Calu3 (cell line): Measurements from ENCODE around the gene FCN3. TPM values are rescaled to one million over a fixed set of nuclear protein-coding genes. Genes with fewer than 3 reads are reported as not detected.

Experiments
- BruUV-seq: library from RNA; stranded (reverse); fragments of 400-500 nt; replicated peaks from 2 replicates; lab custom pipeline; 2021; lab: Mats Ljungman, UMichigan
- CTCF ChIA-PET: fragments of 300-600 bp; sonication (Branson Sonifier 250); formaldehyde crosslinking; loops from one replicate; lab custom pipeline; 2022; ENCODE audit warnings: antibody characterized with exemption; lab: Charles Lee
- DNase-seq: peaks from one replicate; pipeline ENCODE4 v3.0.0; 2022
- H3K27ac Mint-ChIP-seq: one replicate; pipeline ENCODE4 v1.8.0; 2022; ENCODE audit warnings: mixed read lengths; ENCODE audit not compliant: unreplicated experiment
- H3K27me3 Mint-ChIP-seq: one replicate; pipeline ENCODE4 v1.8.0; 2022; ENCODE audit warnings: mixed read lengths; ENCODE audit not compliant: unreplicated experiment
- H3K36me3 Mint-ChIP-seq: one replicate; pipeline ENCODE4 v1.8.0; 2022; ENCODE audit warnings: mild to moderate bottlenecking, moderate library complexity, mixed read lengths; ENCODE audit not compliant: insufficient read depth, unreplicated experiment
- H3K4me1 Mint-ChIP-seq: one replicate; pipeline ENCODE4 v1.8.0; 2022; ENCODE audit warnings: mild to moderate bottlenecking, low read depth, mixed read lengths; ENCODE audit not compliant: unreplicated experiment
- H3K4me3 Mint-ChIP-seq: one replicate; pipeline ENCODE4 v1.8.0; 2022; ENCODE audit warnings: mild to moderate bottlenecking, low read depth, moderate library complexity, mixed read lengths; ENCODE audit not compliant: unreplicated experiment
- H3K9me3 Mint-ChIP-seq: one replicate; pipeline ENCODE4 v1.8.0; 2022; ENCODE audit warnings: low read depth, mixed read lengths; ENCODE audit not compliant: unreplicated experiment
- intact Hi-C: fragments of 100-400 bp; cut with micrococcal nuclease; formaldehyde crosslinking; loops from one replicate; pipeline ENCODE4 v1.10.0; 2022; ENCODE audit not compliant: unreplicated experiment
- total RNA-seq: library from RNA; stranded (reverse); gene quantifications from 2 replicates; pipeline ENCODE4 v1.2.3, GENCODE V29; 2022
- TF ChIP-seq, protein P1 (sequence below): fragments of 200-600 bp; IDR thresholded peaks from one replicate; pipeline ENCODE4 v1.8.0; 2022; ENCODE audit warnings: antibody characterized with exemption; ENCODE audit not compliant: unreplicated experiment

FCN3 gene
- total RNA-seq, 1 experiment from 2014 or later, result not detected

DNA sequence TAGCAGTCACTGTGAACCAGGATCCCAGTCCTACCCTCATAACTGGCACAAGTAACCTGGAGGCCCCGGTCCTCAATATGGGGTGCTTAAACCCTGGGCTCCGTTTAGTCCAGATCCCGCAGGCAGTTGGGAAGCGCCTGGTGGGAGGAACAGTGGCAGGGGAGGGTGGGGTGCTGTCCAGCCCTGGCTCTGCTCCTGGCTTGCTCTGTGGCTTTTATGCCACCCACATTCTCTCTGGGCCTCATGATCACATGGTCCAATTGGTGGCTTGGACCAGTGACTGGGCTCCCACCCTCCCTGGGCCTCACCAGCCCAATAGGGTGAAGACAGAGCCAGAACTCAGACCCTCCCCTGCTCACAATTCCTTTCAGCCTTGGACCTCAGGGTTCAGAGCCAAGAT lies 5.6 kb upstream of the FCN3 start:
- no peak for DNase-seq
- CTCF ChIA-PET, result no interaction called here
- Mint-ChIP-seq H3K27me3 (peaks cover 30% of the 10 kb centered on the region), H3K9me3 (no peaks in the 10 kb centered on the region), H3K27ac (no peak overlapping the region), H3K4me1 (no peaks in the 10 kb centered on the region), H3K4me3 (no peak overlapping the region), H3K36me3 (no peaks in the 10 kb centered on the region)
- intact Hi-C loops, result no loop called here
- TF ChIP-seq, protein P1, sequence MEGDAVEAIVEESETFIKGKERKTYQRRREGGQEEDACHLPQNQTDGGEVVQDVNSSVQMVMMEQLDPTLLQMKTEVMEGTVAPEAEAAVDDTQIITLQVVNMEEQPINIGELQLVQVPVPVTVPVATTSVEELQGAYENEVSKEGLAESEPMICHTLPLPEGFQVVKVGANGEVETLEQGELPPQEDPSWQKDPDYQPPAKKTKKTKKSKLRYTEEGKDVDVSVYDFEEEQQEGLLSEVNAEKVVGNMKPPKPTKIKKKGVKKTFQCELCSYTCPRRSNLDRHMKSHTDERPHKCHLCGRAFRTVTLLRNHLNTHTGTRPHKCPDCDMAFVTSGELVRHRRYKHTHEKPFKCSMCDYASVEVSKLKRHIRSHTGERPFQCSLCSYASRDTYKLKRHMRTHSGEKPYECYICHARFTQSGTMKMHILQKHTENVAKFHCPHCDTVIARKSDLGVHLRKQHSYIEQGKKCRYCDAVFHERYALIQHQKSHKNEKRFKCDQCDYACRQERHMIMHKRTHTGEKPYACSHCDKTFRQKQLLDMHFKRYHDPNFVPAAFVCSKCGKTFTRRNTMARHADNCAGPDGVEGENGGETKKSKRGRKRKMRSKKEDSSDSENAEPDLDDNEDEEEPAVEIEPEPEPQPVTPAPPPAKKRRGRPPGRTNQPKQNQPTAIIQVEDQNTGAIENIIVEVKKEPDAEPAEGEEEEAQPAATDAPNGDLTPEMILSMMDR, result no peak
- no TSS peak for BruUV-seq

- TF ChIP-seq, protein P1, result no peak
- Mint-ChIP-seq H3K27ac (no peak overlapping the region), H3K4me3 (no peak overlapping the region), H3K27me3 (peaks cover 35% of the 10 kb centered on the region), H3K9me3 (no peaks in the 10 kb centered on the region), H3K4me1 (no peaks in the 10 kb centered on the region), H3K36me3 (no peaks in the 10 kb centered on the region)
- DNase-seq, result no peak
- CTCF ChIA-PET, result no interaction called here
- intact Hi-C loops, result no loop called here
- BruUV-seq, result no TSS peak
These were observed 5.0 kb upstream of the FCN3 start for GRCh38 chr1:27379564-27380122.

- TF ChIP-seq, protein P1, result no peak
- no peaks in the 10 kb centered on the region for H3K9me3 Mint-ChIP-seq
- no TSS peak for BruUV-seq
- no peaks in the 10 kb centered on the region for H3K36me3 Mint-ChIP-seq
- no peak for DNase-seq
- no peak overlapping the region for H3K4me3 Mint-ChIP-seq
- intact Hi-C loops, result no loop called here
- CTCF ChIA-PET, result no interaction called here
- no peak overlapping the region for H3K27ac Mint-ChIP-seq
- H3K4me1 Mint-ChIP-seq, result no peaks in the 10 kb centered on the region
- H3K27me3 Mint-ChIP-seq, result peaks cover 35% of the 10 kb centered on the region
These were observed 3.3 kb upstream of the FCN3 start for GRCh38 chr1:27377760-27378495.

DNA sequence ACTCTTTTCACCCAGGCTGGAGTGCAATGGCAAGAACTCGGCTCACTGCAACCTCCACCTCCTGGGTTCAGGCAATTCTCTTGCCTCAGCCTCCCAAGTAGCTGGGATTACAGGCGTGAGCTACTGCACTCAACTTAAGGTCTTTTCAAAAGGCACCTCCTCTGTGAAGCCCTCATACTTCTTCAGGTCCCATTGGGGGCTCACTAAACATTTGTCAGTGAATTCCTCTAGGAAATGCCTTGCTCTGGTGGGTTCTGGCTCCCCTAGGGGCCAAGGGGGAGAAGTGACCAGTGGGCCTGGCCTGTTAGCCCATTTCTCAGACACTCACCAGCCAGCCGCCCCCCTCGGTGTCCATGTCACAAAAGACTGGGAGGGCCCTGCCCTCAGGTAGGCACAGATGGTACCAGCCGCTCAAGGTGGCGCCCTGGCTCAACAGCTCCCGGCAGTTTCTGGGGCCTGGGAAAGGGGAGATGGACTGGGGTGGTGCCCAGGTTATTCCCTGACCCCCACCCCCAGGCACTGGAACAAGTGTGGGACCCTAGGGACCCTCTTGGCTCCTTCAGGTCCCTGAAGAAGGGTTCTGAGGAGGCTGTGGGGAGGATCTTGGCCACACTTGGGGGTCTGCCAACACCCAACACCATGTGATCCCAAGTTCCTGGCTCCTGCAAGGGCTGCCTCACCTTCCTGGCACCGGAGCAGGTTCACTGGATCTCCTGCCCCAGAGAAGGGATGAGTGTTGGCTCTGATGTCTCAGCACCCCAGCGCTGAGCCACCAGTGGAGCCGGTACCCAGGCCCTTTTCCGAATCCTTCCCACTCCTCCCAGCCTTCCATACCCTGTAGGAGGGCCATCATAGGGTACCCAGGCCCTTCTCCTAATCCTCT lies 1.6 kb downstream of the FCN3 start:
- Mint-ChIP-seq H3K9me3 (no peaks in the 10 kb centered on the region), H3K27ac (no peak overlapping the region), H3K36me3 (no peaks in the 10 kb centered on the region), H3K27me3 (peaks cover 12% of the 10 kb centered on the region), H3K4me1 (no peaks in the 10 kb centered on the region), H3K4me3 (no peak overlapping the region)
- TF ChIP-seq, protein P1, result no peak
- no TSS peak for BruUV-seq
- DNase-seq, result no peak
- CTCF ChIA-PET, result no interaction called here
- intact Hi-C loops, result no loop called here
